NCI-H526 treated with DMSO at 0.1 percent for 48 hours (cell line): ENCODE measurements around the gene FANCE.
"Not testable (repeated sequence)": the region's sequence is repeated elsewhere in the genome, so short reads cannot be mapped to it uniquely, and the experiment has no call there.

ENCODE experiments used
- DNase-seq: peaks from one replicate; lab custom pipeline; 2025; lab: John Stamatoyannopoulos, UW

FANCE gene

DNA sequence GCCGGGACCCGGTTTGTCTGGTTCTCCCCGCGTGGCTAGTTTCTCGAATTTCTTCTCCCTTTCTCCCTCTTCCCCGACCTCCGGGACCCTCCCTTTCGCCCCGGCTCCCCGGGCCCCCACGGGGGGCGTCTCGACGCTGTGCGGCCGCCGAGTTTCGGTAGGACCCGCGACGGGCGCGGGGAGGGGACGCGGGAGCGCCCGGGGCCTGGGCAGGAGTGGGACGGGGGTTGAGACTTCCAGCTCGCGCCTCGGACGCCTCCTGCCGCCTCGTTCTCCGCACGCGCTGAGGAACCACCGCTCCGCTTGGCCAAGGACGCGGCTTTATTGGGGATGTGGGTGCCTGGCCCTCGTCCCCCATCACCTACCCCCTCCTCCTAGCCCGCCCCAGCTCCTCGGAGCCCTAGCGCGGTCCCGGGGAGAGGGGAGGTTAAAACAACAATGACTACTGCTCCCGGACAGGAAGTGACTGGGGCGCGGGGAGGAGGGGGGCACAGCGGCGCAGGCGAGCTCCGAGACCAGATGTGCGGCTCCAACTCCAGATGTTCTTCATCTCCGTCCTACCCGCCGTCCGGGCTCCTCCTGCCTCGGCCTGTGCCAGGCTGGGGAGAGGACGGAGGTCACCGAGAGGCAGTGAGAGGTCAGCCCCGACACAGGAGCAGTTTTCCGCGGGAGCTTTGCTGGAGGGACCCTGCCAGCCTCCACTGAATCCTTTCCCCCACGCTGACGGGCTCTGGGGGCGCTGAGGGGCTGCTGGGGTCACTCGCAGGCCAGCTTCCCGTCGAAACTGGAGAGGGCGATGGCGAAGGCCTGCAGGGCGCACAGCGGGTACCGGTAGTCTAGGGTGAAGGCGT lies 45.7 kb downstream of the FANCE start:
- no peak for DNase-seq

GRCh38 chr6:35498422-35499067 lies 46.4 kb downstream of the FANCE start:
- no peak for DNase-seq

DNA sequence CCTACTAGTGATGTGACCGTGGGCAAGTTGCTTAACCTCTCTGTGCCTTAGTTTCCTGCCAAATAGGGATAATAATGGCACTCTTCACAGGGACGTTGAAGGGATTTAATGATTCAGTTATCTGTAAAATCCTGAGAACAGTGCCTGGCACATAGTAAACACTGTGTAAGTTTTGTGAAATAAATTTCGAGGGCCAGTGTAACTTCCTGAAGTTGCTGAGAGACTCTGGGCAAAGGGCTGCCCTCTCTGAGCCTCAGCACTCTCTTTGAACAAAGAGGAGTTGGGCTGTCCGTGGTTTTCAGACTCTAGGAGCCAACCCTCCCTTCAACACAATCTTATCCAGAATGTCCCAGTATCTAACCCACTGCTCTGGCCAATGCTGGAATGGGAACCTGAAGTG lies 47.2 kb downstream of the FANCE start:
- DNase-seq = no peak

GRCh38 chr6:35500782-35501181 lies 48.6 kb downstream of the FANCE start:
- DNase-seq = no peak

GRCh38 chr6:35501784-35502183 lies 49.6 kb downstream of the FANCE start:
- DNase-seq = no peak

- DNase-seq = no peak
These were observed 51.4 kb downstream of the FANCE start for GRCh38 chr6:35503534-35503933.

DNA sequence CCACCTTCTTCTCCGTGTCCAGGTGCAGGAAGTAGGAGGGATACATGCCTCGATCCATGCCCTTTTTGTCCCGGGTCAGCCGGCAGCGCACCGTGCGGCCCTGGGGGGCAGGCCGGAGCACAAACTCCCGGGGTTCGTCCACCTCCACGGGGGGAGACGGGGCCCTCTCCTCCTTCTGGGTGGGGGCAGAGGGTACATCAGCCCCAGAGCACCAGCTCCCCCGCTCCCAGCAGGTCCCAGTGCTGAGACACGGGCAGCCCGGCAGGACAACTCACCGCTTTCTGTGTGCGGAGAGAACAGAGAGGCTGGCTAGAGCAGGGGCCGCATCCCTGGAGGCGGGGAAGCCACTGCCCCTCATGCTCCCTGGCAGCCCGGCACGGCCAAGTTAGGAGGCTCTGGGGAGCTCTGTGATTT lies 53.9 kb downstream of the FANCE start:
- no peak for DNase-seq

DNA sequence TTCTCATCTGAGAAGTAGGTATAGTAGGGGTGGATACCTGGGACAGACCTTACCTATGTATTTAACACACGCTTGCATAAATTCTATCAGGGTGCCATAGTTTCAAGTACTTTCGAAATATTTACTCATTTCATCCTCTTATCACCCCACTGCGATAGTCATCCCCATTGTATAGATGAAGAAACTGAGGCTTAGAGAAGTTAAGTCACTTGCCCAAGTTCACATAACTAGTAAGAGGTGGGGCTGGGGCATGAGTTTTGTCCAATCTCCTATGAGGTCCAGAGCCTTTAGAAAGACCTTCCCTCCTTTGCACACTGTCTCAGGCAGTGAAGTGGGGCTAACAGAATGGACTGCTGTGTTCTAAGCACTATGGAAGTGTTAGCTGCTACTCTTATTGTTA lies 54.4 kb downstream of the FANCE start:
- no peak for DNase-seq

DNA sequence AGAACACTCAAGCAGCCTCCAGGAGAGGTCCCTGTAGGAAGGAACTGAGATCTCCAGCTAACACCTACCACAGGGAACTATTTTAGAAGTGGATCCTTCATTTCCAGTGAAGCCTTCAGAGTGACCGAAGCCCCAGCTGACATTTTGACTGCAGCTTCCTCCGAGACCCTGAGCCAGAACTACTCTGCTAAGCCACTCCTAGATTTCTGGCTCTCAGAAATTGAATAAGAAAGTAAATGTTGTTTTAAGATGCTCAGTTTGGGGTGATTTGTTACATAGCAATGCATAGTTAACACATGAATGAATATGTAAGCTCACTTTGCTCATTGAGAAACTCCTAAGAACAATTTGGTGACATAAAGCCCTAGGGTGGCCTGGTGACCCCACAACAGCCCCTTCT lies 55.1 kb downstream of the FANCE start:
- no peak for DNase-seq

DNA sequence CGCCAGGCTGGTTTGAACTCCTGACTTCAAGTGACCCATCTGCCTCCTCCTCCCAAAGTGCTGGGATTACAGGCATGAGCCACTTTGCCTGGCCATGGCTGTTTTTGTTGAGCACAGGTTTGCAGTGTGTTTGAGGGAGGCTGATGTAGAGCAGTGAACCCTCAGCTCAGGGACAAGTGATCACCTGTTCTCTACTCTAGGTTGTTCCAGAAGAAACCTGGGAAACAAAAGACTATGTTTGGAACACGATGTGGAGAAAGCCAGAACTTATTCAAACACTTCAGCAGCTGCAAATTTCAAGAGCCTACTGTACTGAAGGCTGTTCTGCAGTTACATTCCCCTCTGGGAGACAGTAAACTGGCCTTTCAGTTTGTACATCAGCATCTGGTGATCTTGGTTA lies 55.9 kb downstream of the FANCE start:
- no peak for DNase-seq

DNA sequence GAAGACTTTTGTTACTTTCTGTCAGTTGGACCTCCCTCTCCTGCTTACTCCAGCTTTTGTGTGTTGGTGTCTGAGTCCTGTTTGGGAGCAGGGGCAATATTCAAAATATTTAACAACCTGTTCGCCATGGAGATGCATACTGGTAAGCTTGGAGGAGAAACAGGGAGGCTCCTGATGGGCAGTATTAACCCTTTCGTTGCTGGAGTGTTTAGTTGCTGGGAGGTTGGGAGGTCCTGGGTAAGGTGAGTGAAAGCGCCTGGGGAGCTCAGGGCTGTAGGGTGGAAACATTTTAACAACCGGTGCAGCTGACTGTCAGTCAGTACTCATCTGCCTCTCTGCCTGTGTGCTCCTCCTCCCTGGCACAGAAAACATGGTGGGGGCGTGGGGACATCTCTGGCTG lies 56.4 kb downstream of the FANCE start:
- DNase-seq = no peak

- DNase-seq = no peak
These were observed 58.9 kb downstream of the FANCE start for GRCh38 chr6:35510916-35511561.

- DNase-seq = no peak
These were observed 59.4 kb downstream of the FANCE start for GRCh38 chr6:35511562-35511941.

GRCh38 chr6:35512006-35512405 lies 59.9 kb downstream of the FANCE start:
- no peak for DNase-seq

GRCh38 chr6:35512740-35513139 lies 60.6 kb downstream of the FANCE start, which contains the start of gene TULP1:
Gene TULP1, minus strand, starts transcription at chr6:35512896. Its CDS starts 38 bp downstream, at chr6:35512858.
- no peak for DNase-seq

DNA sequence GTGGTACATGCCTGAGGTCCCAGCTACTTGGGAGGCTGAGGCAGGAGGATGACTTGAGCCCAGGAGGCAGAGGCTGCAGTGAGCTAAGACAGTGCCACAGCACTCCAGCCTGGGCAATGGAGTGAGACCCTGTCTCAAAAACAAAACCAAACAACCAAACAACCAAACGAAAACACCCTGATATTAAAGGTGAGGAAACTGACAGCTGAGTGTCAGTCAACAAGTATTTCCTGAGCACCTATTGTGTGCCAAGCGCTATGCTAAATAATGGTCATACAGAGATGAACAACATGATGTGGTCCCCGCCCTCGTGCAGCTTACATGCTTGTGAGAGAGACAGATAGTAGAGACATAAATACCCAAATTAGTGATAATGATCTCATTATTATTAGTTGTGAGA lies 62.4 kb downstream of the FANCE start:
- no peak for DNase-seq

DNA sequence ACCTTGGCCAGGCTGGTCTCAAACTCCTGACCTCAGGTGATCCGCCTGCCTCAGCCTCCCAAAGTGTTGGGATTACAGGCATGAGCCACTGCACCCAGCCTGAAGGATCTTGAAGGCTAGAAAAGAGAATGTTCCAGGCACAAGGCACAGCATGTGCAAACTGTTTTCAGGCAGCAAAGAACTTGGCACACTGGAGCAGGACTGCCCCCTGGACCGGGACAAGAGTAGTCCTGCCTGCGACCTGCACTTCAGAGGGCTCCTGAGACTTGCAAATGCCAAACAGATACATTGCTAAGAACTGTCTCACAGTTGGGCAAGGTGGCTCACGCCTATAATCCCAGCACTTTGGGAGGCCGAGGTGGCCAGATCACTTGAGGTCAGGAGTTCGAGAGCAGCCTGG lies 63.8 kb downstream of the FANCE start:
- DNase-seq = not testable (repeated sequence)
